ENCODE data around the gene ANO2.

The ANO2 gene

DNA sequence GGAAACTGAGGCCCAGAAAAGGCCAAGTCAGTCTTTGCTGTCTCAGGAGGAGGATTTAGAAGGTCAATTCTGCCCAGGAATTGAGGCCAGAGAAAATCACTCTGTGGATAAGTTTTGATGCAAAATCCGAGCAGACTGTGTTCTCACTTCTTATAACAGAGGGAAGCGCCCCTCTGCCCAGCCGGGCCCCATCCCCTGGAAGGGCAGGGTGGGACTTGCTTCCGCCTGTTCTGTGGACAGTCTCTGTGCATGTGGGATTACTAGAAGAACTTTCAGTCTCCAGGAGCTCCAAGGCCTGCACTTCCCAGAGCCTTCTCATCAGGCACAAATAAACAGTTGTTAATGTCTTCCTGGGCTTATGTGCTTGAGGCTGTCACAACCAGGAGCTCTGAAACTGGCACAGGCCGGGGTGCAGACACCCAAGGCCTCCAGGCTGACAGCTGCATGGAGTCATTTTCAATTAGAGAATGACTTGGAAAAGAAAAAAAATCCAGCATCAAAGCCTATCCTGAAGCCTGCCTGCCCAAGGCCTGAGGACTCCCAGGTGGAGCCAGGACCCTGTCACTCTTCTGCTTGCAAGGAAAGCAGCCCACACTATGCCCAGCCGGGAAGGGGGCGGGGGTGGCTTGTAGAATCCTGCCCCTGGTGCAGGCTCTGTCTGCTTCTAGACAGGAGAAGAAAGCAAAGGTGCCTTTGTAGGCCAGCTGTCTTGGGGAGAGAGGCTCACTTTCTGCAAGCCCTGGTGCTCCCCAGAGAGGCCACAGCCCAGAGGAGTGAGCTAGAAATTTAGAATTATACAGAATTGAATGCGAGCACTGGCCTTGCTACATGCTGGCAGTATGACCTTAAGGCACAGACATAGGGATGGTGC is 428.5 kb downstream of the ANO2 start:
- no peak for DNase-seq (ENCODE audit: low read depth in 2 of 2)

DNA sequence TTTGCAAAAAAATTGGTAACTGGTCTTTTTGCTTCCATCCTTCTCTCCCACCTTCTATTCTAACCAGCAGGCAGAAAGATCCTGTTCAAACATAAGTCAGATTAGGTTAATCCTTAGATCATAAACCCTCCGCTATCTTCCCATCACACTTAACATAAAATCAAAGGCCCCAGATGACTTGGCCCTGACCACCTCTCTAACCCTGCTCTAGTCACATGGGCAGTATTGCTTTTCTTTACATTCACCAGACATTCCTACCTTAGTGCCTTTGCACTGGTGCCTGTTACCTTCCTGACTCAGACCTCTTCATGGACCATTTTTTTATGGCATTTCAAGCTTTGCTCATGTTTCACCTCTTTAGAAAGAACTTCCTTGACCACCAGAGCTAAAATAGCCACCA is 429.6 kb downstream of the ANO2 start:
- no peak for DNase-seq (ENCODE audit: low read depth in 2 of 2)

GRCh38 chr12:5514545-5514944 is 430.5 kb downstream of the ANO2 start:
- no peak for DNase-seq (ENCODE audit: low read depth in 2 of 2)

DNA sequence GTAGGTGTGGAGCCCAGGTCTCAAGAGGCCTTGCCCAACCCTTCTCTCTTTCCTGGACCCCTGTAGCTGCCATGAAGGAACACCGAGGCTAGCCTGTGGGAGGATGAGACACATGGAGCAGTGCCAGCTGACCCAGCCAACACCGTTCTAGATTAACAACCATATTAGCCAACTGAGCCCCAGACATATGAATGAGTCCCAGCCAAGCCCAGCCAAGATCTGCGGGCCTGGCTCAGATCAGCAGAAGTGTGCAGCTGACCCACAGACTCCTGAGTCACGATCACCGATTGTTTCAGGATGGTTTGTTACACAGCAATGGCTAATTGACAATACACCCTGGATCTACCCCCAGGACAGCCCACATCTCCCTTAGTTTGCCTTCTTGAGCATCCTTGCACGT is 431.0 kb downstream of the ANO2 start:
- no peak for DNase-seq (ENCODE audit: low read depth in 2 of 2)

- DNase-seq (ENCODE audit: low read depth in 2 of 2): no peak
Observed at GRCh38 chr12:5513406-5513805, 431.7 kb downstream of the ANO2 start.

Measured in stimulated activated CD8-positive, alpha-beta memory T cell treated with anti-CD3 and anti-CD28 coated beads, Interleukin-15, amount 100 ng/mL, for 4 hours (primary cell).